ENCODE data around the gene ADORA2B.
"Not testable (repeated sequence)": the region's sequence is repeated elsewhere in the genome, so short reads cannot be mapped to it uniquely, and the experiment has no call there.

- not testable (repeated sequence) for TF ChIP-seq ZBTB8A (tag by site-specific recombination; IDR thresholded peaks at IDR 0.05); YY1 (tag by site-specific recombination; IDR thresholded peaks at IDR 0.05); ELK4 (IDR thresholded peaks at IDR 0.05; ENCODE audit: borderline replicate concordance, low read depth, low read length); ZNF138 (tag by site-specific recombination; IDR thresholded peaks at IDR 0.05; ENCODE audit: borderline replicate concordance); CTCF (tag by site-specific recombination; IDR thresholded peaks at IDR 0.05); ZNF391 (tag by site-specific recombination; IDR thresholded peaks at IDR 0.05; ENCODE audit: borderline replicate concordance, low read depth); KLF9 (tag by site-specific recombination; IDR thresholded peaks at IDR 0.05; ENCODE audit: low read depth); SCRT2 (tag by site-specific recombination; IDR thresholded peaks at IDR 0.05); ZEB2 (tag by site-specific recombination; IDR thresholded peaks at IDR 0.05); ZNF548 (tag by site-specific recombination; IDR thresholded peaks at IDR 0.05)
These were observed 8.4 kb upstream of the ADORA2B start for GRCh38 chr17:15936481-15936880.

All from HEK293 (cell line).